Panc1 (cell line): ENCODE measurements around the gene TOGARAM2. TPM values are rescaled to one million over a fixed set of nuclear protein-coding genes. Genes with fewer than 3 reads are reported as not detected.

ENCODE experiments used
- ATAC-seq: fragments of 200-7000 bp; cut with Tn5 transposase; 2 replicates; pipeline ENCODE4 v1.9.1; 2020; ENCODE audit warnings: mild to moderate bottlenecking, moderate library complexity
- BruUV-seq: library from RNA; stranded (reverse); fragments of 400-500 nt; replicated peaks from 2 replicates; lab custom pipeline; 2021; lab: Mats Ljungman, UMichigan
- CTCF ChIA-PET: fragments of 300-600 bp; sonication (Branson Sonifier 250); formaldehyde crosslinking; loops from one replicate; lab custom pipeline; 2022; ENCODE audit warnings: antibody characterized with exemption; lab: Charles Lee
- POLR2A ChIA-PET: fragments of 300-600 bp; sonication (Branson Sonifier 250); formaldehyde crosslinking; loops from one replicate; lab custom pipeline; 2022; ENCODE audit warnings: antibody characterized with exemption; lab: Charles Lee
- DNase-seq: peaks from one replicate; pipeline ENCODE4 v3.0.0-alpha.2; 2010; ENCODE audit warnings: low read depth, low spot score
- H3K27ac ChIP-seq: 2 replicates; pipeline ENCODE4 v1.5.1; 2011; ENCODE audit warnings: mild to moderate bottlenecking, low read length, inconsistent platforms
- H3K27me3 ChIP-seq: fragments of 200-500 bp; sonication (Bioruptor generic); 2 replicates; pipeline ENCODE4 v1.6.0; 2014; ENCODE audit warnings: low read length, inconsistent platforms; ENCODE audit not compliant: control insufficient read depth, insufficient read depth
- H3K36me3 ChIP-seq: fragments of 200-500 bp; sonication (Bioruptor generic); 2 replicates; pipeline ENCODE4 v1.5.1; 2014; ENCODE audit warnings: inconsistent platforms, mild to moderate bottlenecking, low read length, moderate library complexity; ENCODE audit not compliant: control insufficient read depth, insufficient read depth
- H3K4me1 ChIP-seq: 2 replicates; pipeline ENCODE4 v1.5.1; 2011; ENCODE audit warnings: inconsistent platforms, mild to moderate bottlenecking, low read length, moderate library complexity; ENCODE audit not compliant: control insufficient read depth, insufficient read depth
- H3K4me3 ChIP-seq, 2 experiments: 2 replicates each; pipeline ENCODE4 v1.5.1; 2011 to 2012; ENCODE audit warnings: low read depth in 2 of 2, low read length in 2 of 2, mild to moderate bottlenecking in 2 of 2, inconsistent platforms in 1 of 2, moderate library complexity in 1 of 2
- H3K9me3 ChIP-seq: fragments of 200-500 bp; sonication (Bioruptor generic); 2 replicates; pipeline ENCODE4 v1.5.1; 2014; ENCODE audit warnings: low read depth, mild to moderate bottlenecking, inconsistent platforms, low read length, moderate library complexity; ENCODE audit not compliant: control insufficient read depth, insufficient read depth
- POLR2AphosphoS5 ChIP-seq: IDR thresholded peaks from 2 replicates; pipeline ENCODE4 v1.6.1; 2012; ENCODE audit warnings: mild to moderate bottlenecking, low read depth, low read length, moderate library complexity
- SIN3A ChIP-seq: IDR thresholded peaks from 2 replicates; pipeline ENCODE4 v1.6.1; 2012; ENCODE audit warnings: low read depth, mild to moderate bottlenecking, low read length, moderate library complexity, borderline replicate concordance; ENCODE audit not compliant: insufficient read depth
- TCF7L2 ChIP-seq: IDR thresholded peaks from 2 replicates; pipeline ENCODE4 v1.6.1; 2011; ENCODE audit warnings: mild to moderate bottlenecking, low read depth, low read length, inconsistent platforms
- in situ Hi-C: cut with HindIII; loops from 2 replicates; pipeline ENCODE4 v1.10.0; 2016; ENCODE audit warnings: low sequenced_read_pairs, low pct_unique_long_range_greater_than_20kb
- intact Hi-C: fragments of 100-400 bp; cut with micrococcal nuclease; formaldehyde crosslinking; loops from one replicate; pipeline ENCODE4 v1.10.0; 2022; ENCODE audit not compliant: unreplicated experiment
- total RNA-seq: library from RNA; stranded (reverse); gene quantifications from one replicate; pipeline ENCODE4 v1.2.1, GENCODE V29; 2021; ENCODE audit not compliant: unreplicated experiment
- TF ChIP-seq, protein P1 (sequence below), 2 experiments: IDR thresholded peaks; 2 replicates each; pipeline ENCODE4 v1.6.1; 2011 to 2012; ENCODE audit warnings: low read depth in 2 of 2, control low read depth in 1 of 2, low read length in 1 of 2, mild to moderate bottlenecking in 1 of 2, moderate library complexity in 1 of 2; ENCODE audit not compliant: insufficient read depth in 1 of 2
- TF ChIP-seq, protein P2 (sequence below): fragments of 450-650 bp; IDR thresholded peaks from 2 replicates; pipeline ENCODE4 v1.5.1; 2017; ENCODE audit warnings: mild to moderate bottlenecking

TOGARAM2 gene
- total RNA-seq, 1 experiment from 2014 or later = 0.44 TPM

DNA sequence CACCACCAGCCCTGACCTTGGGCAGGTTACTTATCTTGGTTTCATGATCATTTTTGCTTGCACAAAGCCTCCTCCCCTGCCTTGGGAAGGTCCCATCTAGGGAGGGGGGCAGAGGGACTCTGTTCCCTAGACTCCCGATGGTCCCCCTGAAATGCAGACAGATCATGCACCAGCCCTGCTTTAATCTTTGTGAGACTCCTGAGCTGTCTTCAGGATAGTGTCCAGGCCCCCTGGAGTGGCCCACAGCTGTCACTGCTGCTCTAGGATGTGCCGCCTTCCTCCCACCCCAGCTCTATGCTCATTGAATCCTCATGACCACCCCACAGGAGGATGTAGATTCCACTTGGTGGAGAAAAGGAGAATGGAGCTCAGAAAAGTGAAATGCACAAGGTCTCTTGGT lies 65.2 kb downstream of the TOGARAM2 start:
- H3K27me3 ChIP-seq = no peaks in the 10 kb centered on the region
- no peak overlapping the region for H3K4me3 ChIP-seq
- no peaks in the 10 kb centered on the region for H3K9me3 ChIP-seq
- no peaks in the 10 kb centered on the region for H3K4me1 ChIP-seq
- H3K36me3 ChIP-seq = no peaks in the 10 kb centered on the region
- TF ChIP-seq SIN3A = no peak
- TF ChIP-seq, protein P1, sequence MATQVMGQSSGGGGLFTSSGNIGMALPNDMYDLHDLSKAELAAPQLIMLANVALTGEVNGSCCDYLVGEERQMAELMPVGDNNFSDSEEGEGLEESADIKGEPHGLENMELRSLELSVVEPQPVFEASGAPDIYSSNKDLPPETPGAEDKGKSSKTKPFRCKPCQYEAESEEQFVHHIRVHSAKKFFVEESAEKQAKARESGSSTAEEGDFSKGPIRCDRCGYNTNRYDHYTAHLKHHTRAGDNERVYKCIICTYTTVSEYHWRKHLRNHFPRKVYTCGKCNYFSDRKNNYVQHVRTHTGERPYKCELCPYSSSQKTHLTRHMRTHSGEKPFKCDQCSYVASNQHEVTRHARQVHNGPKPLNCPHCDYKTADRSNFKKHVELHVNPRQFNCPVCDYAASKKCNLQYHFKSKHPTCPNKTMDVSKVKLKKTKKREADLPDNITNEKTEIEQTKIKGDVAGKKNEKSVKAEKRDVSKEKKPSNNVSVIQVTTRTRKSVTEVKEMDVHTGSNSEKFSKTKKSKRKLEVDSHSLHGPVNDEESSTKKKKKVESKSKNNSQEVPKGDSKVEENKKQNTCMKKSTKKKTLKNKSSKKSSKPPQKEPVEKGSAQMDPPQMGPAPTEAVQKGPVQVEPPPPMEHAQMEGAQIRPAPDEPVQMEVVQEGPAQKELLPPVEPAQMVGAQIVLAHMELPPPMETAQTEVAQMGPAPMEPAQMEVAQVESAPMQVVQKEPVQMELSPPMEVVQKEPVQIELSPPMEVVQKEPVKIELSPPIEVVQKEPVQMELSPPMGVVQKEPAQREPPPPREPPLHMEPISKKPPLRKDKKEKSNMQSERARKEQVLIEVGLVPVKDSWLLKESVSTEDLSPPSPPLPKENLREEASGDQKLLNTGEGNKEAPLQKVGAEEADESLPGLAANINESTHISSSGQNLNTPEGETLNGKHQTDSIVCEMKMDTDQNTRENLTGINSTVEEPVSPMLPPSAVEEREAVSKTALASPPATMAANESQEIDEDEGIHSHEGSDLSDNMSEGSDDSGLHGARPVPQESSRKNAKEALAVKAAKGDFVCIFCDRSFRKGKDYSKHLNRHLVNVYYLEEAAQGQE (IDR thresholded peaks at IDR 0.05; ENCODE audit: insufficient read depth in 1 of 2, low read depth in 2 of 2, low read length in 1 of 2) = no peak
- TF ChIP-seq, protein P2, sequence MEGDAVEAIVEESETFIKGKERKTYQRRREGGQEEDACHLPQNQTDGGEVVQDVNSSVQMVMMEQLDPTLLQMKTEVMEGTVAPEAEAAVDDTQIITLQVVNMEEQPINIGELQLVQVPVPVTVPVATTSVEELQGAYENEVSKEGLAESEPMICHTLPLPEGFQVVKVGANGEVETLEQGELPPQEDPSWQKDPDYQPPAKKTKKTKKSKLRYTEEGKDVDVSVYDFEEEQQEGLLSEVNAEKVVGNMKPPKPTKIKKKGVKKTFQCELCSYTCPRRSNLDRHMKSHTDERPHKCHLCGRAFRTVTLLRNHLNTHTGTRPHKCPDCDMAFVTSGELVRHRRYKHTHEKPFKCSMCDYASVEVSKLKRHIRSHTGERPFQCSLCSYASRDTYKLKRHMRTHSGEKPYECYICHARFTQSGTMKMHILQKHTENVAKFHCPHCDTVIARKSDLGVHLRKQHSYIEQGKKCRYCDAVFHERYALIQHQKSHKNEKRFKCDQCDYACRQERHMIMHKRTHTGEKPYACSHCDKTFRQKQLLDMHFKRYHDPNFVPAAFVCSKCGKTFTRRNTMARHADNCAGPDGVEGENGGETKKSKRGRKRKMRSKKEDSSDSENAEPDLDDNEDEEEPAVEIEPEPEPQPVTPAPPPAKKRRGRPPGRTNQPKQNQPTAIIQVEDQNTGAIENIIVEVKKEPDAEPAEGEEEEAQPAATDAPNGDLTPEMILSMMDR = no peak
- no peak for TF ChIP-seq TCF7L2
- TF ChIP-seq POLR2AphosphoS5 = no peak
- POLR2A ChIA-PET = no interaction called here
- DNase-seq (no peak), ATAC-seq (no peak)
- CTCF ChIA-PET = no interaction called here
- no TSS peak for BruUV-seq
- intact Hi-C loops (no loop called here), in situ Hi-C loops (no loop called here)
- no peak overlapping the region for H3K27ac ChIP-seq

DNA sequence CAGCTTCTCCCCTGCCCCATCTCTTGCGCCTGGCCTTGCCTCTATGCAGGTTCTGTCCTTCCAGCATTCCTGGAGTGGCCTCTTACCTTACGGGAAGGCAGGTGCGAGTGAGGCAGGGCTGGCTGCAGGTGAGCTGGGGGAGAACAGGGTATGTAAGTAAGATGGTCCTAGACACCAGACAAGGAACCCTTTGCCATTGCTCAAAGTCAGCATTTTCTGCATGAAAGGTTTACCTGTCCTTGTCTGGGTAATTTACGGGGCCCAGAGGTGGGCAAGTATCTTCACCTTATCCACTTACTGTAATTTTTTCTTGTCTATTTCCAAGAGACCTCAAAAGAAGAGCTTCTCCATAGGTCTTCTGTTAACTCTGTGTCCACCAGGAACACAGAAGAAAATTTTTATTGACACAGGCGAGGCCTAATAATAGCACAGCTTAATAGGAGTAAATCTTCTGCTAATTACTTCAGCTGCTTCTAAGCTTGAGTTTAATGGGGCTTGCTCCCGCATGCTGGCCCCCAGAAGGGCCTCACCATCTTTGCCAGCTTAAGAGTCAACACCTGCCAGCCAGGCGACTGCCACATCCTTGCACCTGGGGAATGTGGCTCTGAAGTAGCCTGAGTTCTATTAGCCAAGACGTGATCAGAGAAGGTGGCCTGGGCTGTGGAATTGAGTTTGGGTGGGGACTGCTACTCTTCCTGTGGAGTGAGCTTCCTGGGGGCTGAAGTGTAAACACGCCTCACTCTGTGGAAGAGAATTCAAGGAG lies 66.2 kb downstream of the TOGARAM2 start:
- ATAC-seq (no peak), DNase-seq (no peak)
- CTCF ChIA-PET = interaction anchor here (0.7 kb wide), 1 partner anchor 18 kb away, joined by 9 read pairs; no protein-coding TSS in a partner anchor
- no peak overlapping the region for H3K27ac ChIP-seq
- no peaks in the 10 kb centered on the region for H3K9me3 ChIP-seq
- in situ Hi-C loops (no loop called here), intact Hi-C loops (no loop called here)
- POLR2A ChIA-PET = no interaction called here
- no TSS peak for BruUV-seq
- no peak overlapping the region for H3K4me3 ChIP-seq
- no peaks in the 10 kb centered on the region for H3K36me3 ChIP-seq
- H3K4me1 ChIP-seq = no peaks in the 10 kb centered on the region
- no peaks in the 10 kb centered on the region for H3K27me3 ChIP-seq
- TF ChIP-seq TCF7L2 = no peak
- TF ChIP-seq SIN3A = no peak
- TF ChIP-seq, protein P1 (IDR thresholded peaks at IDR 0.05; ENCODE audit: insufficient read depth in 1 of 2, low read depth in 2 of 2, low read length in 1 of 2) = no peak
- no peak for TF ChIP-seq POLR2AphosphoS5
- TF ChIP-seq, protein P2 = no peak
